ENCODE data around the gene ERBIN. TPM values are rescaled to one million over a fixed set of nuclear protein-coding genes. Genes with fewer than 3 reads are reported as not detected.

ERBIN gene
- total RNA-seq, 2 experiments from 2014 or later, result 42.6 to 47.0 TPM

DNA sequence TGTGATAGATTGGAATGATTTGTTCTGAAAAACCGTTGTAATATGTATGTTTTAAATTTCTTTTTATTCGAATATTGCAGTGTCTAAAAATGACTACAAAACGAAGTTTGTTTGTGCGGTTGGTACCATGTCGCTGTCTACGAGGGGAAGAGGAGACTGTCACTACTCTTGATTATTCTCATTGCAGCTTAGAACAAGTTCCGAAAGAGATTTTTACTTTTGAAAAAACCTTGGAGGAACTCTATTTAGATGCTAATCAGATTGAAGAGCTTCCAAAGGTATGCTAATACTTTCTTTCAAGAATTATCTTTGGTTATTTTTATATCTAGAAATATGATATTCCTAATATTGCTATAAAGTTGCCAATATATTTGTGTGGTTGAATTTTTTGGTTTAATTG is 66.3 kb downstream of the ERBIN start:
- intact Hi-C loops (cut with micrococcal nuclease), result no loop called here
- H3K27me3 Mint-ChIP-seq, result no peaks in the 10 kb centered on the region
- H3K9me3 Mint-ChIP-seq, result no peaks in the 10 kb centered on the region
- H3K4me1 Mint-ChIP-seq (ENCODE audit: low read depth), result peaks cover 27% of the 10 kb centered on the region
- peaks cover 24% of the 10 kb centered on the region for H3K36me3 Mint-ChIP-seq
- CTCF ChIA-PET, result no interaction called here
- H3K4me3 Mint-ChIP-seq, result no peak overlapping the region
- H3K27ac Mint-ChIP-seq, result no peak overlapping the region
- POLR2A ChIA-PET, result no interaction called here
- no peak for DNase-seq

DNA sequence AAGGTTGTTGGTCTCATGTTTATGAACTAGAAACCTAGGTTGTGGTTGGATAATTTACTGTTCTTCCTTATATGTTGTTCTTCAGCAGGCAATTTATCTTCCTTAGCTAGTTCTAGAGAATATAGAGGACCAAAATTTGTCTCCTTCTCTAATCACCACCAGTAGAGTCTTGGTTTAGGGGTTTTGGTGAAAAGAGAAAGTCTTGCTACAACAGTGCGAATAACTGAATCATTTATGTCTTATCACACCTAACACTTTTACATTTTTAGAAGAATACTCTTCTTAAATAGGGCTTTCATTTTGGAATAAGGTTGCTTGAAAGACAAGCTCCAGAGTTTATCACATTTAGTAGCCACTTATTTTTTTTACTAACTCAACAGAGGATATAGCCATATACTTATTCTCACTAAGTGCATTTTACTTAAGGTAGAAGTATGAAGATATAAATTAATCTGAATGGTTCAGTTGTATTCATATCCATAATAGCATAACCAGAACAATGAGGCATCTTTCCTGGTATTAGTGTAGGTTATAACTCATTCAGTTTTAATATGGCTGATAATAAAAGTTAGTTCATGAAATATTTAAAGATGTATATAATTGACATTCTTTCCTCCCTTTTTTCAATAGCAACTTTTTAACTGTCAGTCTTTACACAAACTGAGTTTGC is 67.9 kb downstream of the ERBIN start:
- intact Hi-C loops (cut with micrococcal nuclease), result no loop called here
- DNase-seq, result no peak
- Mint-ChIP-seq H3K27ac (no peak overlapping the region), H3K27me3 (no peaks in the 10 kb centered on the region), H3K4me3 (no peak overlapping the region), H3K9me3 (no peaks in the 10 kb centered on the region), H3K4me1 (ENCODE audit: low read depth) (peaks cover 20% of the 10 kb centered on the region), H3K36me3 (peaks cover 26% of the 10 kb centered on the region)
- ChIA-PET CTCF (no interaction called here), POLR2A (no interaction called here)

DNA sequence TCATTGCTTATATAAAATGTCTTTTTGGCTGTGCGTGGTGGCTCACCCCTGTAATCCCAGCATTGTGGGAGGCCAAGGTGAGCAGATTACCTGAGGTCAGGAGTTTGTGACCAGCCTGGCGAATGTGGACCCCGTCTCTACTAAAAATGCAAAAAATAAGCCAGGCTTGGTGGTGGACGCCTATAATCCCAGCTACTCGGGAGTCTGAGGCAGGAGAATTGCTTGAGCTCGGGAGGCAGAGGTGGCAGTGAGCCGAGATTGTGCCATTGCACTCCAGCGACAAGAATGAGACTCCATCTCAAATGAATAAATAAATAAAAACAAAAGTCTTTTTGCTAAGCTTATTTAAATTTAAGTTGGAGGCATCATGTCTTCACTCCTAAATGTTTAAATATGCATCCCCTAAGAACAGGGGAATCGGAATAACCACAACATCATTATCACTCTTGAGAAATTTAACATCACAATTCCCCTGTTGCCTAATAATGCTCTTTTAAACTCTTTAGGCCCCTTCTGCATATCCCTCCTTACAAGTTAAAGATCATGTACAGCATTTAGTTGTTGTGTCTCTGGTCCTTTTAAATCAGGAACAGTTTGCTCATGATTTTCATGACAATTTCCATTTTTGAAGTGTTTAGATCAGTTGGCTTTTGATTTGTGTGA is 72.8 kb downstream of the ERBIN start:
- H3K27ac Mint-ChIP-seq, result no peak overlapping the region
- no peak overlapping the region for H3K4me3 Mint-ChIP-seq
- no peaks in the 10 kb centered on the region for H3K27me3 Mint-ChIP-seq
- peaks cover 45% of the 10 kb centered on the region for H3K36me3 Mint-ChIP-seq
- CTCF ChIA-PET, result no interaction called here
- peaks cover 42% of the 10 kb centered on the region for H3K4me1 Mint-ChIP-seq (ENCODE audit: low read depth)
- intact Hi-C loops (cut with micrococcal nuclease), result no loop called here
- POLR2A ChIA-PET, result no interaction called here
- DNase-seq, result no peak
- peaks cover 3% of the 10 kb centered on the region for H3K9me3 Mint-ChIP-seq

DNA sequence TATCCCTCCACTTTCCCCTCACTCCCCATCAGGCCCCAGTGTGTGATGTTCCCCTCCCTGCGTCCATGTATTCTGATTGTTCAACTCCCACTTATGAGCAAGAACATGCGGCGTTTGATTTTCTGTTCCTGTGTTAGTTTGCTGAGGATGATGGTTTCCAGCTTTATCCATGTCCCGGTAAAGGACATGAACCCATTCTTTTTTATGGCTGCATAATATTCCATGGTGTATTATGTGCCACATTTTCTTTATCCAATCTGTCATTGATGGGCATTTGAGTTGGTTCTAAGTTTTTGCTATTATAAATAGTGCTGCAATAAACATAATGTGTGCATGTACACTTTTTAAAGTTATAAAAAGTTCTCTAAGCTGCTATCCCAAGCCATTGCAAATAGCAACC is 75.6 kb downstream of the ERBIN start:
- no peak for DNase-seq
- Mint-ChIP-seq H3K27ac (no peak overlapping the region), H3K36me3 (peaks cover 47% of the 10 kb centered on the region), H3K9me3 (peaks cover 8% of the 10 kb centered on the region), H3K4me1 (ENCODE audit: low read depth) (peaks cover 38% of the 10 kb centered on the region), H3K27me3 (no peaks in the 10 kb centered on the region), H3K4me3 (no peak overlapping the region)
- intact Hi-C loops (cut with micrococcal nuclease), result loop anchor here (2.0 to 5.0 kb wide), 5 partner anchors 40 to 280 kb away; partner anchors contain the start of genes ERBIN, NLN, SGTB and SREK1
- ChIA-PET CTCF (interaction anchor here (0.6 to 1.1 kb wide), 4 partner anchors 13 to 169 kb away, joined by 3 read pairs; no protein-coding TSS in a partner anchor), POLR2A (interaction anchor here (0.9 to 1.5 kb wide), 3 partner anchors 40 to 149 kb away, joined by 3 to 6 read pairs (median 3); partner anchors contain the start of gene ERBIN)

DNA sequence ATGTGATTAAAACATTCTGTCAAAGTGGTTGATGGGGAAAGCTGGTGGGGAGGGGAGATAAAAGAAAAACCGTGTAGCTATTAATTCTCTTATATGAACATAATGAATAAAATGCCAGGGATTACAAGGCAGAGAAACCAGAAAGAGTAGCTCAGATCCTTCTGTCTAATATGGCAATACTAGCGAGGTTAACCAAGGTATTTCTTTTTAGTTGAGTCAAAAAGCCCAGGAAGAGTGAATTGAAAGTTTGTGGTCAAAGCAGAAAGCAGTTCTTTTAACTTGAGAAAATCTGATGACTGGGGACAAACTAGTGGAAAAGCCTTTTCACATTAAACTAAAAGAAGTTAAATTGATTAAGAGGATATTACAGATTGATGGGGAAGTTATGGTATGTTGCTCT is 76.0 kb downstream of the ERBIN start:
- Mint-ChIP-seq H3K9me3 (peaks cover 8% of the 10 kb centered on the region), H3K4me1 (ENCODE audit: low read depth) (peaks cover 38% of the 10 kb centered on the region), H3K4me3 (no peak overlapping the region), H3K27ac (no peak overlapping the region), H3K27me3 (no peaks in the 10 kb centered on the region), H3K36me3 (peaks cover 44% of the 10 kb centered on the region)
- ChIA-PET CTCF (interaction anchor here (0.6 to 1.1 kb wide), 4 partner anchors 14 to 169 kb away, joined by 3 read pairs; no protein-coding TSS in a partner anchor), POLR2A (interaction anchor here (0.9 to 1.5 kb wide), 3 partner anchors 41 to 149 kb away, joined by 3 to 6 read pairs (median 3); partner anchors contain the start of gene ERBIN)
- intact Hi-C loops (cut with micrococcal nuclease), result loop anchor here (2.0 to 5.0 kb wide), 5 partner anchors 40 to 280 kb away; partner anchors contain the start of genes ERBIN, NLN, SGTB and SREK1
- no peak for DNase-seq

DNA sequence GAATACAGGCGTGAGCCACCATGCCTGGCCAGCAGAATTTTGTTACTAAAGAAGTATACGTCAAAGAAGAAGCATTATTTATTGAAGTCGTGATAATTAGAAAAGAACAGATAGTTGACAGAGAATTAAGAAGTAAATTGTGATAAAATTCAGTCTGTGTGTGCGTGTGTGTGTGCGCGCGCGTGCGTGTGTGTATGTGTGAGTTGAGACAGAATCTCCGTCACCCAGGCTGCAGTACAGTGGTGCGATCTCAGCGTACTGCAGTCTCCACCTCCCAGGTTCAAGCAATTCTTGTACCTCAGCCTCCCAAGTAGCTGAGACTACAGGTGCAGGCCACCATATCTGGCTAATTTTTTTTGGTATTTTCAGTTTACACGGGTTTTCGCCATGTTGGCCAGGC is 77.8 kb downstream of the ERBIN start:
- intact Hi-C loops (cut with micrococcal nuclease), result loop anchor here (5.0 kb wide), 4 partner anchors 42 to 282 kb away; partner anchors contain the start of genes NLN, SGTB and SREK1
- Mint-ChIP-seq H3K27me3 (no peaks in the 10 kb centered on the region), H3K9me3 (peaks cover 8% of the 10 kb centered on the region), H3K4me3 (no peak overlapping the region), H3K27ac (no peak overlapping the region), H3K4me1 (ENCODE audit: low read depth) (peaks cover 44% of the 10 kb centered on the region), H3K36me3 (peaks cover 42% of the 10 kb centered on the region)
- DNase-seq, result no peak
- ChIA-PET CTCF (no interaction called here), POLR2A (no interaction called here)

DNA sequence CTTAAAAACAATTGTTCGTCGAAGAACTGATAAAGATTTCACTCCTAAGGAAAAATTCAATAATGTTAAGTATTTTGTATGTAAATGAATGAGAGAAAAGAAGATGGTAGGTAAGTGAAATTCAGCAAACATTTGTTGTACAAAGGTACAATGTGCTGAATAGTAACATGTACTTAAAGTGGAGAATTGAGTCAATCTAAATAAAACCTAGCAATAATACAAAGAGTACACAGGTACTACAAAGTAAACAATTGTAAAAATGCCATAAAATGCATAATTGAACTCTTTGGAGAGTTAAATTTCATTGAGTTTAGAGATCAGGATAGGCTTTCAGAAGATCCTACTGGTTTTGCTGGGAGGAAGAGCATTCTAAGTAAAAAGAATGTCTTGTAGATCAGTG is 82.9 kb downstream of the ERBIN start:
- Mint-ChIP-seq H3K4me3 (no peak overlapping the region), H3K9me3 (peaks cover 5% of the 10 kb centered on the region), H3K27me3 (no peaks in the 10 kb centered on the region), H3K27ac (no peak overlapping the region), H3K36me3 (peaks cover 28% of the 10 kb centered on the region), H3K4me1 (ENCODE audit: low read depth) (peaks cover 50% of the 10 kb centered on the region)
- DNase-seq, result no peak
- POLR2A ChIA-PET, result no interaction called here
- intact Hi-C loops (cut with micrococcal nuclease), result no loop called here
- CTCF ChIA-PET, result no interaction called here

DNA sequence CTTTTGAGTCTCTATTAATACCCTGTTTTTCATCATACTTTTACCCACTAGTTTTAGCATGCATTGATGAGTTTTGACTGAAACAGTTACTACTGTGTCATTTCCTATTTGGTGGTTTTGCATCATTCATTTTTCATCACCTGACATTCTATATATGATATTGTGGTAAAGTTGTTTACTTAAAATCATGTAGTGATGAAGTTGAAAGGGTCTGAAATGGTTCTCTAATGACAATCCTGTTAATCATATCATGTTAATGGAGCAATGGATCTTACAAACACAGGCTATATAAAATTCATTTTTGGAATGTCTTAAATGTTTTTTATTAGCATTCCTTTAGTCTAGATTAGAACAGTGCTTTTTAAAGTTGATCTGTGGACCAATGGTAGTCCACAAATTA is 84.1 kb downstream of the ERBIN start:
- DNase-seq, result no peak
- CTCF ChIA-PET, result no interaction called here
- POLR2A ChIA-PET, result no interaction called here
- no peak overlapping the region for H3K4me3 Mint-ChIP-seq
- no peaks in the 10 kb centered on the region for H3K27me3 Mint-ChIP-seq
- H3K36me3 Mint-ChIP-seq, result peaks cover 19% of the 10 kb centered on the region
- intact Hi-C loops (cut with micrococcal nuclease), result loop anchor here (10.0 kb wide), 1 partner anchor 386 kb away; the partner anchor contains the start of genes SHLD3, TRAPPC13 and TRIM23
- H3K27ac Mint-ChIP-seq, result peak overlapping the region; percentile 51
- H3K4me1 Mint-ChIP-seq (ENCODE audit: low read depth), result peaks cover 43% of the 10 kb centered on the region
- peaks cover 3% of the 10 kb centered on the region for H3K9me3 Mint-ChIP-seq

DNA sequence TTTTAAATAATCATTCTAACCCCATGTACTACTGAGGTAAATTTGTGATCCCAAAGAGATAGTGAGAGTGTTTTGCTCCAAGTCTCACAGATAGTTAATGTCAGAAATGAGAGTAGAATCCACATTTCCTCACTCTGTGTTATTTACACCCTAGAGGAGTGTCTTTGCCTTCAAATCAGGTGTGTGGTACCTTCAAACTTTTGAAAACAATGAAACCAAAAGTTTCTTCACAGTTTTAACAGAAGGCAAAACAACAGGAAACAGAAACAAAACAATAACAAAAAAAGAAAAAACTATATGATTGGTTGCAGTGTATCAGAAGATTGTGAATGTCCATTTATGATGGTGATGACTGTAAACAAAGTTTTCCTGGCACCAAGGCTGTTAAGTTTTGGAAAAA is 85.9 kb downstream of the ERBIN start:
- Mint-ChIP-seq H3K9me3 (no peaks in the 10 kb centered on the region), H3K4me1 (ENCODE audit: low read depth) (peaks cover 39% of the 10 kb centered on the region), H3K4me3 (no peak overlapping the region), H3K36me3 (peaks cover 12% of the 10 kb centered on the region), H3K27me3 (no peaks in the 10 kb centered on the region), H3K27ac (peak overlapping the region; percentile 50)
- intact Hi-C loops (cut with micrococcal nuclease), result loop anchor here (10.0 kb wide), 1 partner anchor 387 kb away; the partner anchor contains the start of genes SHLD3, TRAPPC13 and TRIM23
- DNase-seq, result no peak
- ChIA-PET POLR2A (no interaction called here), CTCF (no interaction called here)

DNA sequence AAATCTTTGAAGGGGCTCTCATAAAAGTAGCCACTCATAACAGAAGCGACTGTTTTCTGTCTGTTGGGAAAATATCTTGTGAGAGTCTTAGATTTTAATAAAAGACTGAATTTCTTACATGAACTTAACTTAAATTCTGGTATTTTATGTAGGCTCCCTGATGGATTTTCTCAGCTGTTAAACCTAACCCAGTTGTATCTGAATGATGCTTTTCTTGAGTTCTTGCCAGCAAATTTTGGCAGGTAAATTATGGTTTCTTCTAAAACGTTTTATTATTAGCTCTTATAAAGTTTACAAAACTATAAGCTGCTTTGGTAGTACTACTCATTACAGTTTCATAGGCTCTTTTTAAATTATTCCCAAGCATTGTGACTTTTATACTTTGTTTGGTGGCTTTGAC is 87.0 kb downstream of the ERBIN start:
- peaks cover 45% of the 10 kb centered on the region for H3K4me1 Mint-ChIP-seq (ENCODE audit: low read depth)
- intact Hi-C loops (cut with micrococcal nuclease), result loop anchor here (10.0 kb wide), 1 partner anchor 389 kb away; the partner anchor contains the start of genes SHLD3, TRAPPC13 and TRIM23
- no peaks in the 10 kb centered on the region for H3K27me3 Mint-ChIP-seq
- DNase-seq, result no peak
- ChIA-PET POLR2A (no interaction called here), CTCF (no interaction called here)
- no peaks in the 10 kb centered on the region for H3K9me3 Mint-ChIP-seq
- no peak overlapping the region for H3K4me3 Mint-ChIP-seq
- H3K36me3 Mint-ChIP-seq, result peaks cover 15% of the 10 kb centered on the region
- H3K27ac Mint-ChIP-seq, result no peak overlapping the region

DNA sequence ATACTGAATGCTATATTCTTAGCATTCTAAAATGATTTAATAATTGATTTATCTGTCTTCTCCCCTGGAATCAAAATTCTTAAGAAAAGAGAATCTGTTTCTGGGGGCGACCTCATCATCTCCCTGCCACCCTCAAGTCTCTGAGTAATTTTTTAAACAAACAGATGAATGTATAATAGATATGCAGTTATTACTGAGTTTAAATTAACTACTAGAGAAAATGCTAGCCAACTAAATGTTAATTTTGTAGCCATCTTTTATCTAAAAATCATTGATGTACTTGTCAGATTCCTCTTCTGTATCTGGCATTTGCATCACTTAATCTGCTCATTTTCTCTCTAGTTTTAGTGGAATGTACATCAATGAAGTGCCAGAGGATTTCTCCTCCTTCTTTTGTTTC is 87.5 kb downstream of the ERBIN start:
- Mint-ChIP-seq H3K4me1 (ENCODE audit: low read depth) (peaks cover 47% of the 10 kb centered on the region), H3K27ac (no peak overlapping the region), H3K27me3 (no peaks in the 10 kb centered on the region), H3K4me3 (no peak overlapping the region), H3K9me3 (no peaks in the 10 kb centered on the region), H3K36me3 (peaks cover 15% of the 10 kb centered on the region)
- intact Hi-C loops (cut with micrococcal nuclease), result loop anchor here (10.0 kb wide), 1 partner anchor 389 kb away; the partner anchor contains the start of genes SHLD3, TRAPPC13 and TRIM23
- CTCF ChIA-PET, result no interaction called here
- POLR2A ChIA-PET, result no interaction called here
- no peak for DNase-seq

DNA sequence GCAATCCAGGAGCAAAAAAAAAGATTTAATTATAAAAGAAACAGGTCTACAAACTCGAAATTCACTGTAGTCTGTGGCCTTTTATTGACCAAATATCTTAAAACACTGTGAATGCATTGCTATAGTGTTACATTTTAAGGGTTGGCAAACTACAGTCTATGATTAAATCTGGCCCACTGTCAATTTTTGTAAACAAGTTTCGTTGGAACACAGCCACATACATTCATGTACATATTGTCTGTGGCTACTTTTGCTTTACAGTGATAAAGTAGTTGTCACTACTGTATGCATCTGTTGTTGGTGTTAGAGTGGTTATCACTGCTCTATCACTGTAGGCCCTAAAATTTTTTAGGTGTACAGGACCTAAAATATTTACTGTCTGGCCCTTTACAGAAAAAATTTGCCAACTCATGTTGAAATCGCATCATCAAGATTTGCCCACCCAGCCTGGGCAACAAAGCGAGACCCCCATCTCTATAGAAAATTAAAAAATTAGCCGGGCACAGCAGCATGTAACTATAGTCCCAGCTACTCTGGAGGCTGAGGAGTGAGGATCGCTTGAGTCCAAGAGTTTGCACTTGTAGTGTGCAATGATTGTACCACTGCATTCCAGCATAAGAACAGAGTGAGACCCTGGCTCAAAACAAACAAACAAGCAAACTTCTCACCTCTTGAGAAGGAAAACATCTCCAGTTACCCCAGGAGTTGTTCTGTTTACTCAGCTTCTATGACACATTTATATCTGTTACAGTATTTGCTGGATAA is 89.0 kb downstream of the ERBIN start:
- no peak for DNase-seq
- ChIA-PET POLR2A (no interaction called here), CTCF (no interaction called here)
- Mint-ChIP-seq H3K27ac (no peak overlapping the region), H3K4me3 (no peak overlapping the region), H3K9me3 (no peaks in the 10 kb centered on the region), H3K36me3 (peaks cover 14% of the 10 kb centered on the region), H3K27me3 (no peaks in the 10 kb centered on the region), H3K4me1 (ENCODE audit: low read depth) (peaks cover 35% of the 10 kb centered on the region)
- intact Hi-C loops (cut with micrococcal nuclease), result loop anchor here (10.0 kb wide), 1 partner anchor 391 kb away; the partner anchor contains the start of genes SHLD3, TRAPPC13 and TRIM23
